A673 (cell line): ENCODE results near the gene PEX14.

Experiments used
- CTCF ChIP-seq: fragments of 300-800, 200-600 bp; sonication (generic); conservative IDR thresholded peaks from 2 replicates; pipeline ENCODE4 v1.5.1; 2017; ENCODE audit warnings: low read depth, mild to moderate bottlenecking, antibody characterized with exemption, low read length, moderate library complexity, mixed read lengths
- EZH2 ChIP-seq: fragments of 200-600 bp; sonication (generic); IDR thresholded peaks from 2 replicates; pipeline ENCODE4 v1.6.1; 2017; ENCODE audit warnings: borderline replicate concordance, low read depth, mild to moderate bottlenecking, mixed read lengths, antibody characterized with exemption, low read length; ENCODE audit not compliant: poor library complexity, severe bottlenecking

- no peak for TF ChIP-seq CTCF
- no peak for TF ChIP-seq EZH2
Measured at GRCh38 chr1:10480614-10481013, 5.9 kb downstream of the PEX14 start.
